ENCODE measurements around the gene OR6Q1. TPM values are rescaled to one million over a fixed set of nuclear protein-coding genes. Genes with fewer than 3 reads are reported as not detected.
A peak's percentile ranks its signal among the peaks of the same experiment; 100 is the strongest.

OR6Q1 gene
- total RNA-seq, 4 donors from 2014 or later: not detected

DNA sequence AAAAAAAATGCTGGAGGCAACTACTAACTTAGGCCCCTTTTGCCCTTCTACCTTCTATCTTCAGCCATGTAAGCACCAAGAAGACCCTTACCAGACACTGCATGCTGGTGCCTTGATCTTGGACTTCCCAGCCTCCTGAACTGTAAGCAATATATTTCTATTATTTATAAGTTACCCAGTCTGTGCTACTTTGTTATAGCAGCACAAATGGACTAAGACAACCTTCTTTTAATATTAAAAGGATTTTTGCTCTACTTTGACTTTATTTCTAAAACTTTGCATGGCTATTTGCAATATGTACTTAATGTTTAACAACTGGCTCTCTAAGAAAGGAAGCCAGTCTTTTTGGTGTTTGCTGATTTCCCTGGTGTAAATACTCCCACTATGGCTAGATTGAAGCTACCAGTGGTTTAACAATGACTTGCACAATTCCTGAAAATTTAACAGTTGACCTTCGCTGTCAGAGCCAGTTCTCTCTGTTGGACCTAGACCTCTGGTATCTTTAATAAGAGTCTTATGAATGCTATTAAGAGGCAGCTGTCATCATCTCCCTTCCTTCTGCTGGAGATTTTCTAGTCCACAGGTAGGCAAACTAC lies 25.2 kb downstream of the OR6Q1 start:
- TF ChIP-seq, protein P1, sequence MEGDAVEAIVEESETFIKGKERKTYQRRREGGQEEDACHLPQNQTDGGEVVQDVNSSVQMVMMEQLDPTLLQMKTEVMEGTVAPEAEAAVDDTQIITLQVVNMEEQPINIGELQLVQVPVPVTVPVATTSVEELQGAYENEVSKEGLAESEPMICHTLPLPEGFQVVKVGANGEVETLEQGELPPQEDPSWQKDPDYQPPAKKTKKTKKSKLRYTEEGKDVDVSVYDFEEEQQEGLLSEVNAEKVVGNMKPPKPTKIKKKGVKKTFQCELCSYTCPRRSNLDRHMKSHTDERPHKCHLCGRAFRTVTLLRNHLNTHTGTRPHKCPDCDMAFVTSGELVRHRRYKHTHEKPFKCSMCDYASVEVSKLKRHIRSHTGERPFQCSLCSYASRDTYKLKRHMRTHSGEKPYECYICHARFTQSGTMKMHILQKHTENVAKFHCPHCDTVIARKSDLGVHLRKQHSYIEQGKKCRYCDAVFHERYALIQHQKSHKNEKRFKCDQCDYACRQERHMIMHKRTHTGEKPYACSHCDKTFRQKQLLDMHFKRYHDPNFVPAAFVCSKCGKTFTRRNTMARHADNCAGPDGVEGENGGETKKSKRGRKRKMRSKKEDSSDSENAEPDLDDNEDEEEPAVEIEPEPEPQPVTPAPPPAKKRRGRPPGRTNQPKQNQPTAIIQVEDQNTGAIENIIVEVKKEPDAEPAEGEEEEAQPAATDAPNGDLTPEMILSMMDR (IDR thresholded peaks at IDR 0.05): no peak
- no peak for TF ChIP-seq POLR2A (IDR thresholded peaks at IDR 0.05)
- Histone ChIP-seq H3K9me3 (no peaks in the 10 kb centered on the region), H3K27me3 (no peaks in the 10 kb centered on the region), H3K27ac (no peak overlapping the region), H3K4me1 (no peaks in the 10 kb centered on the region), H3K36me3 (no peaks in the 10 kb centered on the region), H3K4me3 (replicated peaks in 1 of 3) (no peak overlapping the region)
- intact Hi-C loops (cut with DNase I): no loop called here
- DNase-seq: no peak
- WGBS, 2 donors: 90 to 97% methylated on average over 1 of the region's 1 CpG

DNA sequence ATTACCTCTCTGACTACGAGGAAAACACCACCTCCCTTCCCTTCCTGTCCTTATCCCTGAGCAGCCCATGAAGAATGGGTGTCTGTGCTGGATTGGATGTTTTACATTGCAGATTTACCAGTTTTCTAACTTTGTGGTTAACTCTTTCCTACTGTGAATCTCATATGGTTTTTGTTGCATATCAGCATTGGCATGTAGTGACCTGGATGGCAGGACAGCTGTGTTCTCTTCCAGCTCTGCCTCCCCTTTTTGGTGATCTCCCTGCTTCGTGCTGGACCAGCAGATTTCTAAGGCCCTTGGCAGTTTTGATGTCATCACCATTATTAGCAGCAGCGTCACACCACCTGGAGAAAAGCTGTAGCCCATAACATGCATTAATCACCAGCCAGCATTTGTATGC lies 26.7 kb downstream of the OR6Q1 start:
- H3K4me3 ChIP-seq (replicated peaks in 1 of 3): no peak overlapping the region
- WGBS, 2 donors: 81 to 90% methylated on average over 3 of the region's 3 CpGs
- TF ChIP-seq POLR2A (IDR thresholded peaks at IDR 0.05): no peak
- TF ChIP-seq, protein P1 (IDR thresholded peaks at IDR 0.05): no peak
- no peak for DNase-seq
- no peaks in the 10 kb centered on the region for H3K36me3 ChIP-seq
- no peaks in the 10 kb centered on the region for H3K27me3 ChIP-seq
- no peaks in the 10 kb centered on the region for H3K9me3 ChIP-seq
- H3K4me1 ChIP-seq: no peaks in the 10 kb centered on the region
- no peak overlapping the region for H3K27ac ChIP-seq
- intact Hi-C loops (cut with DNase I): no loop called here

DNA sequence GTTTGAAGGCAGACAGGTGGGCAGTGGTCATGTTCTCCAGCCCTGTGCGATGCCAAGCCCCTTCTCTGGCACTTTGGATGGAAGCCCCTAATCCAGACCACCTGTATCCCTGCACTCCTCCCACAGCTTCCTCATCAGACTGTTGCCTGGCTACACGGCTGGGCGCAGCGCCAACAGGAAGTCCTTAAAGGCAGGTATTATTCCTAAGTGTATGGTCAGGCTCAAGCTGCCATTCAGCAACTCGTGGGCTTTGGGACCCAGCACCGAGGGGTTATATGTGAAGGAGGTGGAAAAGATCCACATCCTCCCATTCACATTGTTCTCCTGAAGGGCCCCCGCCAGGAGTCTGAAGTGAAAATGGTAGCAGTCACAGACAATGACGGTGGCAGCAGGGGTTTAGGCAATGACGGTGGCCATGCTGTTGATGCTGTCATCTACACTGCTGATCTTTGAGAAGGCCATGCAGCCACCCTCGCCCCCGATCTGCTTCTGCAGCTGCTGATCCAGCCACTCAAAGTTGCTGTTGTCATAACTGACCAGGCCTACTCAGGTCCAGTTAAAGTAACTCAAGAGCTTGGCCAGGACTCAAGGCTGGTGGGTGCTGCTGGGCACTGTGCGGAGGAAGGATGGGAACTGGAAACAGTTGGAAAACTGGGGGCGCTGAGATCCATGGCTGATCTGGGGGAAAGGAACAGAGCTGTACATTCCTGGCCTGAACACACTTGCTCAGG lies 27.7 kb downstream of the OR6Q1 start:
- Histone ChIP-seq H3K36me3 (no peaks in the 10 kb centered on the region), H3K9me3 (no peaks in the 10 kb centered on the region), H3K4me1 (no peaks in the 10 kb centered on the region), H3K4me3 (replicated peaks in 1 of 3) (no peak overlapping the region), H3K27me3 (no peaks in the 10 kb centered on the region), H3K27ac (no peak overlapping the region)
- 52 to 57% methylated on average over 8 to 13 of the region's 13 CpGs for WGBS, 2 donors
- DNase-seq: peak in 1 of 2 donors; percentile 13
- intact Hi-C loops (cut with DNase I): no loop called here
- TF ChIP-seq, protein P1 (IDR thresholded peaks at IDR 0.05): no peak
- no peak for TF ChIP-seq POLR2A (IDR thresholded peaks at IDR 0.05)

DNA sequence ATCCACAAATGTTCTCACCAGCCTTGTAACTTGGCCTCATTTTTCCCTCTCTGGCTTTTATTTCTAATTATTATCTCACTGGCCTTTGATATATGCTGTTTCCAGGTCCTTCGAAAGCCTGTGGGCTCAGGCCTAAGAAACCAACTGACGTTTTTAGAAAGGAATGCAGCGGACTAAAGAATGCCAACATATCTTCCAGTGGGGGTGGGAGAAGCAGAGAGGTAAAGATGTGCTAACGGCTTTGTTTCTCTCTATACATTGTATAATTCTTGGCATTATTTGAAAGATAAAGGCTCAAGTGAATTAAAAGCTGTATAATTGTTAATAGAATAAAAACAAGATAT lies 28.2 kb downstream of the OR6Q1 start:
- no peak for TF ChIP-seq POLR2A (IDR thresholded peaks at IDR 0.05)
- TF ChIP-seq, protein P1 (IDR thresholded peaks at IDR 0.05): no peak
- Histone ChIP-seq H3K9me3 (no peaks in the 10 kb centered on the region), H3K4me3 (replicated peaks in 1 of 3) (no peak overlapping the region), H3K36me3 (no peaks in the 10 kb centered on the region), H3K27me3 (no peaks in the 10 kb centered on the region), H3K27ac (no peak overlapping the region), H3K4me1 (no peaks in the 10 kb centered on the region)
- WGBS, 2 donors: 37 to 46% methylated on average over 4 of the region's 4 CpGs
- no peak for DNase-seq
- intact Hi-C loops (cut with DNase I): no loop called here

DNA sequence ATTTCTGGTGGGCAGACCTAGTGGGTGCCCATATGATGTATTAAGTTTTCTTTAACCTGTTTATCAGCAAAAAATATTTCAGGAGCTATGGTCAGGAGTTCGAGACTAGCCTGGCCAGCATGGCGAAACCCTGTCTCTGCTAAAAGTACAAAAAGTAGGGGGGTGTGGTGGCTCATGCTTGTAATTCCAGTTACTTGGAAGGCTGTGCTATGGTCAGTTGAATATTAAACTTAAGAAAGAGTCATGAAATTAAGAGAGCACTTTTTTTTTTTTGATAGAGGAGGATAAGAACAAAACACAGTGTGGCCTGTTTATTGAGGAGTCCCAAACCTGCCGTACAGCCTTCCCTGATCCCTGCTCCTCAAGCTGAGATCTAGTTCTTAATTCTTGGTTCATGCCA lies 29.8 kb downstream of the OR6Q1 start:
- WGBS, 2 donors: 89 to 93% methylated on average over 3 of the region's 3 CpGs
- Histone ChIP-seq H3K9me3 (no peaks in the 10 kb centered on the region), H3K36me3 (no peaks in the 10 kb centered on the region), H3K27ac (no peak overlapping the region), H3K27me3 (no peaks in the 10 kb centered on the region), H3K4me3 (replicated peaks in 1 of 3) (no peak overlapping the region), H3K4me1 (no peaks in the 10 kb centered on the region)
- intact Hi-C loops (cut with DNase I): no loop called here
- no peak for DNase-seq
- TF ChIP-seq, protein P1 (IDR thresholded peaks at IDR 0.05): no peak
- TF ChIP-seq POLR2A (IDR thresholded peaks at IDR 0.05): no peak

All from thyroid gland (tissue), 4 donors.